EH (cell line): Measurements from ENCODE around the gene RPN2.

Source experiments
- DNase-seq: peaks from one replicate; pipeline ENCODE4 v3.0.0-alpha.2; 2015; ENCODE audit warnings: low read depth

Gene RPN2

DNA sequence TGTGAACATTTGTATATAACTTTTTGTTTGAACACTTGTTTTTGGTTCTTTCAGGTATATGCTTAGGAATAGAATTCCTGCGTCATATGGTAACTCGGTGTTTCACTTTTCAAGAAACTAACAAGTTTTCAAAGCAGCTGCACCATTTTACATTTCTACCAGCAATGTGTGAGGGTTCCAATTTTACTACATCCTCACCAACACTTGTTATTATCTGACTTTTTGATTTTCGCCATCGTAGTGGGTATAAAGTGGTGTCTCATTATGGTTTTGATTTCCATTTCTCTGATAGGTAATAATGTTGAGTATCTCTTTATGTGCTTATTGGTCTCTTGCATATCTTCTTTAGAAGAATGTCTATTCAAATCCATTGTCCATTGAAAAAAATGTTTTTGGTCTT lies 39.8 kb downstream of the RPN2 start:
- DNase-seq: no peak

DNA sequence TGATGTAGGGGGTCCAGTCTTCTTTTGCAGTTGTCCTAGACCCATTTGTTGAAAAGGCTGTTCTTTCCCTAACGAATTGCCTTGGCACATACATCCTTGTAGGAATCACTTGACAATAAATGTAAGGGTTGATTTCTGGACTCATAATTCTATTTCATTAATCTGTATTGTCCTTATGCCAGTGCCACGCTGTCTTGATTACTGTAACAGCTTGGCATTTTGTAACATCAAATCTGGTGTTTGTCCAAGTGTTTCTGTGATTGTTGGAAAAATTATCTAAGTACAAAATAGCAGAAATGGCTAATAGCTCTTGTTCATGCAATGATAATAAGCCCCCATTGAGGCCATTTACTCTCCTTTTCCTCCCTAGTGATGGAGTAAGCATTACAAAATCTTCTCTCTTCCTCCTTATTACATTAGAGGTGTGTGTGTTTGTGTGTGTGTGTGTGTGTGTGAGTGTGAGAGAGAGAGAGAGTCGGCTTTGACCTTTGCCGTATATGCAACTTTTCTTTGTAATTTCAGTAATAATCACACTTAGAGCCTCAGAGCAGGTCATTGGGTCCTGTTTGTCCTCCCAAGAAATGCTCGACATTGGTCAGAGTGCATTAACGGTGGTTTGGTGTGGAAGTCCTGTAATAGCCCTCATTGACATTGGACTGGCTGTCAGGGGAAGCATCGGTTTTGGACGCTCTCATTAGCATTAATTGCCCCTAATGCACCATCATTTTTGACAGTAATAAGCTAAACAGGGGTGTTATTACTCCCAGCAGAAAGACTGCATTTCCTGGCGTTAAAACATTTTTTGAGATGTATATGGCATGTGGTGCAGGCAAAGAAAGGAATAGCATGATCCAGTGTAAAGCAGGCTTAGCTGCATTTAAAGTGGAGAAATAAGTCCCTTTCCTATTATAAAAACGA lies 40.9 kb downstream of the RPN2 start:
- DNase-seq: no peak

GRCh38 chr20:37220731-37221130 lies 41.6 kb downstream of the RPN2 start:
- DNase-seq: peak; percentile 58

GRCh38 chr20:37222086-37222485 lies 43.0 kb downstream of the RPN2 start:
- DNase-seq: no peak

GRCh38 chr20:37223053-37223452 lies 43.9 kb downstream of the RPN2 start:
- peak; percentile 91 for DNase-seq

GRCh38 chr20:37225146-37225545 lies 46.0 kb downstream of the RPN2 start:
- no peak for DNase-seq

- DNase-seq: peak; percentile 32
Observed at GRCh38 chr20:37226889-37227288, 47.8 kb downstream of the RPN2 start.

- no peak for DNase-seq
Observed at GRCh38 chr20:37228082-37228481, 49.0 kb downstream of the RPN2 start.

GRCh38 chr20:37228656-37229055 lies 49.5 kb downstream of the RPN2 start:
- no peak for DNase-seq

DNA sequence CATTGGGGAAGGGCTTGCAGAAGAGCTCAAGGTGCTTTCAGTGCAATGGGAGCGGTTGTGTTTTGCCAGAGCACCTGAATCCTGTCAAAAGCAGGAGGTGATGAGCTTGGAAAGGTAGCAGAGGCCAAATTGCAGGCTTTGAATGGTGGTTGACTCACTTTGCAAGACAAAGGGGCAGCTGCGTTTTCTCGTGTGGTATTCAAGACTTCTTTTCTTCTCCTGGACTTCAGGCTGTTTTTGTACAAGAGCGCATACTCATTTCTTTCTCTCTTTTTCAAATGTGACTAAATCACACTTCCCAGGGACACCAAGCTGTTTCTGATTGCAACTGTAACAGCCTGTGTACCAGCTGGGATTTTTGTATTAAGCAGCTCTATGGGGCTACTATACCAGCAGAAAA lies 50.2 kb downstream of the RPN2 start:
- no peak for DNase-seq

DNA sequence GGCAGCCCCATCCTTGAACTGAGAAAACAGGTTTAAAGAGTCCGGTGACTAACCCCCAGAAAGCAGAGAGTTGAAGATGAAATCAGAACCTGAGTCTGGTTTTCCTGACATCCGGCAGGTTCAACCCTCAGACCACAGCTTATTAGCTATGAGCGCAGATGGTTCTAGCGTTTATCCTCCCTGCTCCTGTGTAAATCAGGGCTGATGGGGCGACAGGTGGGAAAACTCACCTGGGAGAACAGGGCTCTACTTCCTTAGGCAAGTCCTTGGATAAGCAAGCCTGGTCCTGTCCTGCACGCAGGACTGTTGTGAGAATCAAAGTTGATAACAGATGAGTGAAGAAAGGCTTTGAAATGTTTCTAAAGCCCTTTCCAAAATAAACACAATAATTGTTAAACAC lies 51.1 kb downstream of the RPN2 start:
- no peak for DNase-seq

- DNase-seq: no peak
Observed at GRCh38 chr20:37231947-37232630, 53.0 kb downstream of the RPN2 start.

- DNase-seq: no peak
Observed at GRCh38 chr20:37233548-37234253, 54.6 kb downstream of the RPN2 start.

- DNase-seq: no peak
Observed at GRCh38 chr20:37234254-37234581, 55.1 kb downstream of the RPN2 start.

- DNase-seq: no peak
Observed at GRCh38 chr20:37235065-37235464, 55.9 kb downstream of the RPN2 start.

GRCh38 chr20:37236462-37236861 lies 57.3 kb downstream of the RPN2 start:
- no peak for DNase-seq

DNA sequence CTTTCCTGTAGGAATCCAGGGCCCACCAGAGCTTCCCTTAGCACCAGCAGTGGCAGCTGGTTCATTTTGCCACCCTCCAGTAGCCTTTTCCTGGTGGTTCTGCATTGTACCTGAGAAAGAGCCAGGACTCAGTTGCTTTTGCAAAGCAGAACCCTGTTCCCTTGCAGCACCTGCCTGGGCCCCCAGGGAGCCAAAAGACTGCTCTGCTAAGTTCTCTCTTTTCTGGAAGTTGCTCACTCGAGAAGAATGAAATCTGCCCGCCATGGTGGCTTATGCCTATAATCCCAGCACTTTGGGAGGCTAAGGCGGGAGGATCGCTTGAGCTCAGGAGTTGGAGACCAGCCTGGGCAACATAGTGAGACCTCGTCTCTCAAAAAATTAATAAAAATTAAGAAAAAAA lies 58.5 kb downstream of the RPN2 start:
- no peak for DNase-seq

DNA sequence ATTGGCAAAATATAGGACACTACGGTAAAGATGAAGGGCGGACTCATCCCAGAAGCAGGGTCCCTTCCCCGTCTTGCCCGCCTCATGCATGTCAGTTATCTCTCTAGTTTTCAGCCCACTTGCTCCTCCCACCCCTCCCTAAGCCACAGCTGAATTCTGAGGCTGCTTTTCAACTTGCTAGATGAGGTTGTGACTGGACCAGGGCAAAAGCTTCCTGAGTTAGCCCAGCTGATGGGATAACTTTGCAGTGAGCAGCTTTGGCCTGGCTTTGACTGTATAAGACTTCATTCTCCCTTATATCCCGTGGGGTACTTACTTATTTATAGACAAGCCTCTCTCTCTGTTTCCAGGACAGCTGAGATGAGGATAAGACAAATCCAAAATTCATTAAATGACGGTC lies 59.3 kb downstream of the RPN2 start:
- DNase-seq: no peak

DNA sequence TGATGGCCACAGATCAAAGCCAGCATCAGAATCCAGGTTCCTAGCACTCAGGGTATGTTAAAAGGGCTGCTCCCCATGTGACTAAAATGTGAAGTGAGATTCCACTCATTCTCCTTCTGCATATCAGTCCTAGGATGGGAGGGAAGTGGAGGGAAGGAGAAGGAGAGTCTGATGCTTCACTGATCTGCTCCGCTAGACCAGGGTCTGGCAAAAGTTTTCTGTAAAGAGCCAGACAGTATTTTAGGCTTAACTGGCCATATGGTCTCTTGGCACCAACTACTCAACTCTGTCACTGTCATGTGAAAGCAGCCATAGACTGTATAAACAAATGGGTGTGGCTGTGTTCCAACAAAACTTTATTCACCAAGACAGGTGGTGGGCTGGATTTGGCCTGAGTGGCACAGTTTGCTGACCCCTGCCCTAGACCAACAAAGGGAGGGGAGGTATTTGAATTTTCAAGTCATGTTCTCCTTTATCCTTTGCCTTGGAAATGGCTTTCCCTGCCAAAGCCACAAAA lies 59.9 kb downstream of the RPN2 start:
- no peak for DNase-seq

- DNase-seq: no peak
Observed at GRCh38 chr20:37240337-37241067, 61.4 kb downstream of the RPN2 start.

DNA sequence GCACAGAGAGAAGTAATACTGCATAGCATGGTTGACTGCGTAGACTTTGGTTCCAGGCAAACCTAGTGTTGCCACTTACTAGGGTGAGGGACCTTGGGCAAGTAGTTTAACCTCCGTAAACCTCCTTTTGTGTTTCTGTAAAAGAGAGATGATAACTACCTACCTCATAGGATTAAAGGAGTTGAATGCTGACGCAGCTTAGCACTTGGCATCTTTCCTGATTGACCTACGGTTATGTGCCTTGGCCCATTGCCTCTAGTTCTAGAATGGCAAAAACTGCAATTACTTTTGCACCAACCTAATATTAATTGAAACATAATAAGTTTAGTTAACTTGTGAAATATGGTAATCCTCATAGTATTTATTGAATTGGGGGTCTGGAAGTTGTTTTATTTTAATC lies 63.4 kb downstream of the RPN2 start:
- DNase-seq: no peak
